ENCODE results near the gene PRICKLE1. TPM values are rescaled to one million over a fixed set of nuclear protein-coding genes. Genes with fewer than 3 reads are reported as not detected.
A peak's percentile ranks its signal among the peaks of the same experiment; 100 is the strongest.
"Not testable (repeated sequence)": the region's sequence is repeated elsewhere in the genome, so short reads cannot be mapped to it uniquely, and the experiment has no call there.

The PRICKLE1 gene
- polyA plus RNA-seq, 6 donors from 2014 or later, result 16.9 to 45.2 (median 35.4) TPM

GRCh38 chr12:42564556-42564955, 25.0 kb downstream of the PRICKLE1 start:
- peaks cover 0 to 5% (median 3%) of the 10 kb centered on the region in 3 donors for H3K4me1 Mint-ChIP-seq
- DNase-seq, result no peak
- ATAC-seq (ENCODE audit: low read depth in 2 of 2), result no peak
- no peaks in the 10 kb centered on the region for H3K36me3 Mint-ChIP-seq
- no peak overlapping the region for H3K4me3 Mint-ChIP-seq
- H3K9me3 Mint-ChIP-seq, result no peaks in the 10 kb centered on the region
- H3K27ac Mint-ChIP-seq, result no peak overlapping the region
- H3K27me3 Mint-ChIP-seq, result no peaks in the 10 kb centered on the region

GRCh38 chr12:42560977-42561376, 28.6 kb downstream of the PRICKLE1 start:
- Mint-ChIP-seq H3K36me3 (no peaks in the 10 kb centered on the region), H3K4me3 (no peak overlapping the region), H3K27me3 (peaks cover 4 to 7% (median 5%) of the 10 kb centered on the region in 3 donors), H3K27ac (no peak overlapping the region), H3K4me1 (peaks cover 0 to 5% (median 3%) of the 10 kb centered on the region in 3 donors), H3K9me3 (no peaks in the 10 kb centered on the region)
- ATAC-seq (ENCODE audit: low read depth in 2 of 2) (no peak), DNase-seq (no peak)

- no peaks in the 10 kb centered on the region for H3K9me3 Mint-ChIP-seq
- H3K4me3 Mint-ChIP-seq, result no peak overlapping the region
- ATAC-seq (ENCODE audit: low read depth in 2 of 2) (no peak), DNase-seq (no peak)
- H3K4me1 Mint-ChIP-seq, result peaks cover 0 to under 1% (median 0%) of the 10 kb centered on the region in 3 donors
- no peak overlapping the region for H3K27ac Mint-ChIP-seq
- H3K27me3 Mint-ChIP-seq, result peaks cover 4 to 7% (median 5%) of the 10 kb centered on the region in 3 donors
- no peaks in the 10 kb centered on the region for H3K36me3 Mint-ChIP-seq
Observed at GRCh38 chr12:42557586-42558172, 31.9 kb downstream of the PRICKLE1 start.

- no peak for DNase-seq
- no peak for ATAC-seq (ENCODE audit: low read depth in 2 of 2)
- Mint-ChIP-seq H3K27me3 (peaks cover 4 to 11% (median 7%) of the 10 kb centered on the region in 3 donors), H3K4me1 (peaks cover 0 to 6% (median 3%) of the 10 kb centered on the region in 3 donors), H3K27ac (no peak overlapping the region), H3K4me3 (no peak overlapping the region), H3K36me3 (no peaks in the 10 kb centered on the region), H3K9me3 (no peaks in the 10 kb centered on the region)
Observed at GRCh38 chr12:42556917-42557316, 32.6 kb downstream of the PRICKLE1 start.

GRCh38 chr12:42552822-42553221, 36.7 kb downstream of the PRICKLE1 start:
- ATAC-seq (ENCODE audit: low read depth in 2 of 2), result no peak
- Mint-ChIP-seq H3K4me3 (peak overlapping the region in 1 of 8 donors; percentile 9), H3K36me3 (no peaks in the 10 kb centered on the region), H3K27me3 (peaks cover 9 to 34% (median 32%) of the 10 kb centered on the region in 3 donors), H3K4me1 (peaks cover 0 to 6% (median 3%) of the 10 kb centered on the region in 3 donors), H3K27ac (peak overlapping the region in 1 of 6 donors; percentile 56), H3K9me3 (peaks cover 0 to 1% (median 0%) of the 10 kb centered on the region in 7 donors)
- no peak for DNase-seq

- ATAC-seq (ENCODE audit: low read depth in 2 of 2) (no peak), DNase-seq (no peak)
- no peaks in the 10 kb centered on the region for H3K36me3 Mint-ChIP-seq
- H3K27me3 Mint-ChIP-seq, result peaks cover 9 to 27% (median 27%) of the 10 kb centered on the region in 3 donors
- H3K9me3 Mint-ChIP-seq, result peaks cover 0 to 1% (median 0%) of the 10 kb centered on the region in 7 donors
- H3K4me3 Mint-ChIP-seq, result no peak overlapping the region
- no peak overlapping the region for H3K27ac Mint-ChIP-seq
- peaks cover 0 to 6% (median 3%) of the 10 kb centered on the region in 3 donors for H3K4me1 Mint-ChIP-seq
Observed at GRCh38 chr12:42550800-42551199, 38.7 kb downstream of the PRICKLE1 start.

- ATAC-seq (ENCODE audit: low read depth in 2 of 2) (no peak), DNase-seq (no peak)
- Mint-ChIP-seq H3K36me3 (no peaks in the 10 kb centered on the region), H3K9me3 (peaks cover 0 to 2% (median 0%) of the 10 kb centered on the region in 7 donors), H3K4me3 (no peak overlapping the region), H3K27ac (no peak overlapping the region), H3K4me1 (no peaks in the 10 kb centered on the region), H3K27me3 (peaks cover 10 to 31% (median 27%) of the 10 kb centered on the region in 3 donors)
Observed at GRCh38 chr12:42546709-42547108, 42.8 kb downstream of the PRICKLE1 start.

GRCh38 chr12:42541965-42542364, 47.6 kb downstream of the PRICKLE1 start:
- no peak overlapping the region for H3K4me3 Mint-ChIP-seq
- DNase-seq (no peak), ATAC-seq (ENCODE audit: low read depth in 2 of 2) (no peak)
- H3K27me3 Mint-ChIP-seq, result peaks cover 9 to 23% (median 11%) of the 10 kb centered on the region in 3 donors
- H3K27ac Mint-ChIP-seq, result no peak overlapping the region
- H3K9me3 Mint-ChIP-seq, result peaks cover 0 to 2% (median 0%) of the 10 kb centered on the region in 7 donors
- no peaks in the 10 kb centered on the region for H3K36me3 Mint-ChIP-seq
- no peaks in the 10 kb centered on the region for H3K4me1 Mint-ChIP-seq

GRCh38 chr12:42541308-42541707, 48.2 kb downstream of the PRICKLE1 start:
- H3K9me3 Mint-ChIP-seq; DNase-seq; ATAC-seq (ENCODE audit: low read depth in 2 of 2); H3K4me3 Mint-ChIP-seq; H3K36me3 Mint-ChIP-seq; H3K4me1 Mint-ChIP-seq: not testable (repeated sequence)
- H3K27ac Mint-ChIP-seq, result peak overlapping the region in 1 of 6 donors; percentile 62
- peaks cover 11 to 29% (median 15%) of the 10 kb centered on the region in 3 donors for H3K27me3 Mint-ChIP-seq

GRCh38 chr12:42539696-42540095, 49.9 kb downstream of the PRICKLE1 start:
- ATAC-seq (ENCODE audit: low read depth in 2 of 2), result no peak
- DNase-seq, result no peak
- H3K27me3 Mint-ChIP-seq, result peaks cover 24 to 44% (median 31%) of the 10 kb centered on the region in 3 donors
- H3K9me3 Mint-ChIP-seq, result peaks cover 0 to 2% (median 0%) of the 10 kb centered on the region in 7 donors
- no peak overlapping the region for H3K4me3 Mint-ChIP-seq
- no peaks in the 10 kb centered on the region for H3K4me1 Mint-ChIP-seq
- H3K36me3 Mint-ChIP-seq, result no peaks in the 10 kb centered on the region
- no peak overlapping the region for H3K27ac Mint-ChIP-seq

- Mint-ChIP-seq H3K9me3 (no peaks in the 10 kb centered on the region), H3K27me3 (peaks cover 24 to 54% (median 43%) of the 10 kb centered on the region in 3 donors), H3K4me3 (no peak overlapping the region), H3K4me1 (no peaks in the 10 kb centered on the region), H3K36me3 (no peaks in the 10 kb centered on the region), H3K27ac (no peak overlapping the region)
- ATAC-seq (ENCODE audit: low read depth in 2 of 2), result no peak
- DNase-seq, result no peak
Observed at GRCh38 chr12:42538203-42538602, 51.3 kb downstream of the PRICKLE1 start.

- Mint-ChIP-seq H3K36me3 (peaks cover 0 to 3% of the 10 kb centered on the region in 2 donors), H3K4me1 (no peaks in the 10 kb centered on the region), H3K9me3 (no peaks in the 10 kb centered on the region), H3K27ac (no peak overlapping the region), H3K27me3 (peaks cover 22 to 38% (median 36%) of the 10 kb centered on the region in 3 donors), H3K4me3 (no peak overlapping the region)
- no peak for DNase-seq
- no peak for ATAC-seq (ENCODE audit: low read depth in 2 of 2)
Observed at GRCh38 chr12:42534184-42534838, 55.2 kb downstream of the PRICKLE1 start.

- Mint-ChIP-seq H3K4me1 (no peaks in the 10 kb centered on the region), H3K36me3 (peaks cover 0 to 7% of the 10 kb centered on the region in 2 donors), H3K27ac (peak overlapping the region in 1 of 6 donors; percentile 18), H3K4me3 (no peak overlapping the region), H3K27me3 (peaks cover 12 to 27% (median 24%) of the 10 kb centered on the region in 3 donors), H3K9me3 (no peaks in the 10 kb centered on the region)
- ATAC-seq (ENCODE audit: low read depth in 2 of 2), result no peak
- no peak for DNase-seq
Observed at GRCh38 chr12:42530284-42530683, 59.3 kb downstream of the PRICKLE1 start.

- peaks cover 0 to 1% (median 0%) of the 10 kb centered on the region in 7 donors for H3K9me3 Mint-ChIP-seq
- no peak for DNase-seq
- no peaks in the 10 kb centered on the region for H3K4me1 Mint-ChIP-seq
- H3K27ac Mint-ChIP-seq, result peak overlapping the region in 2 of 6 donors; percentile 18 to 32
- H3K36me3 Mint-ChIP-seq, result peaks cover 0 to 7% of the 10 kb centered on the region in 2 donors
- no peak for ATAC-seq (ENCODE audit: low read depth in 2 of 2)
- H3K27me3 Mint-ChIP-seq, result peaks cover 7 to 10% (median 8%) of the 10 kb centered on the region in 3 donors
- H3K4me3 Mint-ChIP-seq, result no peak overlapping the region
Observed at GRCh38 chr12:42525444-42525843, 64.1 kb downstream of the PRICKLE1 start.
